GM19043 (cell line): ENCODE data around the gene LRSAM1.

ENCODE experiments used
- ATAC-seq: cut with Tn5 transposase; IDR thresholded peaks from one replicate; pipeline ENCODE4 v1.9.1; 2021; ENCODE audit warnings: low read depth; ENCODE audit not compliant: unreplicated experiment

The LRSAM1 gene

GRCh38 chr9:127529671-127530070 is 78.4 kb downstream of the LRSAM1 start:
- ATAC-seq = no peak

GRCh38 chr9:127530206-127530941 is 79.1 kb downstream of the LRSAM1 start:
- no peak for ATAC-seq

GRCh38 chr9:127531676-127532075 is 80.4 kb downstream of the LRSAM1 start:
- no peak for ATAC-seq

GRCh38 chr9:127534250-127534906 is 83.1 kb downstream of the LRSAM1 start:
- ATAC-seq = no peak

- ATAC-seq = no peak
Measured at GRCh38 chr9:127534931-127535330, 83.6 kb downstream of the LRSAM1 start.

- no peak for ATAC-seq
Measured at GRCh38 chr9:127535396-127535795, 84.1 kb downstream of the LRSAM1 start.

GRCh38 chr9:127535834-127536233 is 84.5 kb downstream of the LRSAM1 start:
- ATAC-seq = no peak

GRCh38 chr9:127536499-127536898 is 85.2 kb downstream of the LRSAM1 start:
- no peak for ATAC-seq

- no peak for ATAC-seq
Measured at GRCh38 chr9:127537014-127537413, 85.7 kb downstream of the LRSAM1 start.

GRCh38 chr9:127537792-127538191 is 86.5 kb downstream of the LRSAM1 start:
- no peak for ATAC-seq

- no peak for ATAC-seq
Measured at GRCh38 chr9:127538849-127539258, 87.5 kb downstream of the LRSAM1 start.

GRCh38 chr9:127539259-127539981 is 88.1 kb downstream of the LRSAM1 start:
- ATAC-seq = no peak

GRCh38 chr9:127539982-127540663 is 88.8 kb downstream of the LRSAM1 start:
- no peak for ATAC-seq

GRCh38 chr9:127540664-127541041 is 89.3 kb downstream of the LRSAM1 start:
- no peak for ATAC-seq

- ATAC-seq = no peak
Measured at GRCh38 chr9:127541176-127541575, 89.9 kb downstream of the LRSAM1 start.

GRCh38 chr9:127541865-127542264 is 90.6 kb downstream of the LRSAM1 start:
- no peak for ATAC-seq

- ATAC-seq = no peak
Measured at GRCh38 chr9:127543221-127543620, 91.9 kb downstream of the LRSAM1 start.

GRCh38 chr9:127543973-127544533 is 92.7 kb downstream of the LRSAM1 start:
- no peak for ATAC-seq

GRCh38 chr9:127545196-127546124 is 94.2 kb downstream of the LRSAM1 start:
- ATAC-seq = no peak
